Testis (tissue), 2 donors: Measurements from ENCODE around the gene ZW10.
"Not testable (repeated sequence)": the region's sequence is repeated elsewhere in the genome, so short reads cannot be mapped to it uniquely, and the experiment has no call there.

Source experiments
- POLR2A ChIP-seq: fragments of 450-650 bp; IDR thresholded peaks from one replicate; pipeline ENCODE4 v1.6.1; 2017; ENCODE audit warnings: antibody characterized with exemption, mild to moderate bottlenecking, moderate library complexity
- TF ChIP-seq, protein P1 (sequence below), 3 experiments: fragments of 450-650 bp in 2 of 3; fragments of 200-600 bp in 1 of 3; sonication (generic) in 1 of 3; IDR thresholded peaks; one replicate each; pipeline ENCODE4 v1.5.1; 2016 to 2019; ENCODE audit warnings: antibody characterized with exemption in 3 of 3, mild to moderate bottlenecking in 2 of 3, moderate library complexity in 1 of 3

DNA sequence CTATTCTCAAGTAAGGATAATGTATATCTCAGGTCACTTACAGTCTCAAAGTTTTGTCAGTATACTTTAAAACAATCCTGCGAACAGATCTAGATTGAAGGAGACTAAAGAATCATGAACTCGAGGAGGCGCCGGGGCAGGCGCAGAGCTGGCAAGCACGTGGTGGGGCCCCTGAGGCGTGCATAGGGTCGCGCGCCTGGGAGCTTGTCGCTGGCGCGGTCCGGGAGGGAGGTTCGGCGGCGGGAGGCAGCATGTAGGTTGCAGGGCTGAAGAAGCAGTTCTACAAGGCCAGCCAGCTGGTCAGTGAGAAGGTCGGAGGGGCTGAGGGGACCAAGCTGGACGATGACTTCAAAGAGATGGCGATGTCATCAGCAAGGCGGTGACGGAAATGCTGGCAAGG is 15.5 kb upstream of the ZW10 start:
- not testable (repeated sequence) for TF ChIP-seq POLR2A
- TF ChIP-seq, protein P1, sequence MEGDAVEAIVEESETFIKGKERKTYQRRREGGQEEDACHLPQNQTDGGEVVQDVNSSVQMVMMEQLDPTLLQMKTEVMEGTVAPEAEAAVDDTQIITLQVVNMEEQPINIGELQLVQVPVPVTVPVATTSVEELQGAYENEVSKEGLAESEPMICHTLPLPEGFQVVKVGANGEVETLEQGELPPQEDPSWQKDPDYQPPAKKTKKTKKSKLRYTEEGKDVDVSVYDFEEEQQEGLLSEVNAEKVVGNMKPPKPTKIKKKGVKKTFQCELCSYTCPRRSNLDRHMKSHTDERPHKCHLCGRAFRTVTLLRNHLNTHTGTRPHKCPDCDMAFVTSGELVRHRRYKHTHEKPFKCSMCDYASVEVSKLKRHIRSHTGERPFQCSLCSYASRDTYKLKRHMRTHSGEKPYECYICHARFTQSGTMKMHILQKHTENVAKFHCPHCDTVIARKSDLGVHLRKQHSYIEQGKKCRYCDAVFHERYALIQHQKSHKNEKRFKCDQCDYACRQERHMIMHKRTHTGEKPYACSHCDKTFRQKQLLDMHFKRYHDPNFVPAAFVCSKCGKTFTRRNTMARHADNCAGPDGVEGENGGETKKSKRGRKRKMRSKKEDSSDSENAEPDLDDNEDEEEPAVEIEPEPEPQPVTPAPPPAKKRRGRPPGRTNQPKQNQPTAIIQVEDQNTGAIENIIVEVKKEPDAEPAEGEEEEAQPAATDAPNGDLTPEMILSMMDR (IDR thresholded peaks at IDR 0.05): not testable (repeated sequence)
